Measurements from ENCODE around the gene DYNC1I1.

DNA sequence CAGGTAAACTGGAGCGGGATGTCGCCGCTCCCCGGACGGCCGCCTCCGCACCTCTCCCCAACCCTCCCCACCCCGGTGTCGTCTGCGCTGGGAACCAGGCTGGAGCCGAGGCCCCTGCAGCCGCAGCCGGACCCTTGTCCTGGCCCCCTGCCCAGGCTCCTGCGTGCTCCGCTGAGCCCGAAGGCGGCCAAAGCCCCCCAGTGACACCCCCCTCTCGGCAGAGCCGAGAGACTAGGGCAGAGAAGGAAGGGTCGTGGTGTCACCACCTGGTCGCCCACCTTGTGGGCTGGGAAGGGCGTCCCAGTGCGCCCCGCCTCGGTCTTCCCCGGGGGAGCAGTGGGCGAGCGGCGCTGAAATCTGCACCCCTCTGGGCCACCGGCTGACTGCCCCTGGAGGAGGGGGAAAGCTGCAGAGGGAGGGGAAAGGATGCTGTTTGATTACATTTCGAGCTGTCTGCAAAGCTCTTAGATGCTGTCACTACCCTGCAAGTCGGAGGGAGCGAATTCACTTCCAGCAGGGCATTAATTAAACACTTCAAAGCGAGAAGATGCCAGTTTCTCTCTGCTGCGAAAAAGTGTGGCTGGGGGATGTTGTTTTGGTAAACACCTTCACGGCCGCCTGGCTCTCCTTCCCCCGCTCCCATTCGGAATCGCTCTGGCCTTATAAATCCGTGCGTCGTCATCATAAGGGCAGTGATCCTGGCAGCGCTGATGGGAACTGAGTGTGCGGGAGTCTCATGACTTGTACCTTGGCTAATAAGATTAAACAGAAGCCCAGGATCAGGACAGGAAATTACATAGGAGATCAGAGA, 622 bp downstream of the DYNC1I1 start:
- TF ChIP-seq POLR2A (IDR thresholded peaks at IDR 0.05) (no peak), CTCF (IDR thresholded peaks at IDR 0.05 in 8 of 11, conservative IDR thresholded peaks at IDR 0.05 in 3 of 11) (no peak), POLR2AphosphoS5 (IDR thresholded peaks at IDR 0.05) (no peak)
